NCI-H748 (cell line): ENCODE measurements around the gene ACTL6B.
"Not testable (repeated sequence)": the region's sequence is repeated elsewhere in the genome, so short reads cannot be mapped to it uniquely, and the experiment has no call there.

Experiments
- DNase-seq: peaks from one replicate; lab custom pipeline; 2025; ENCODE audit not compliant: unreplicated experiment; lab: John Stamatoyannopoulos, UW

Gene ACTL6B

GRCh38 chr7:100671353-100672327 is 15.4 kb upstream of the ACTL6B start:
- DNase-seq = no peak

- no peak for DNase-seq
These were observed 13.8 kb upstream of the ACTL6B start for GRCh38 chr7:100670074-100670473.

GRCh38 chr7:100669106-100669505 is 12.9 kb upstream of the ACTL6B start:
- not testable (repeated sequence) for DNase-seq

GRCh38 chr7:100668069-100668449 is 11.8 kb upstream of the ACTL6B start:
- no peak for DNase-seq

GRCh38 chr7:100667331-100668068 is 11.3 kb upstream of the ACTL6B start:
- DNase-seq = no peak

- DNase-seq = no peak
These were observed 9.0 kb upstream of the ACTL6B start for GRCh38 chr7:100665168-100665726.

- not testable (repeated sequence) for DNase-seq
These were observed 6.0 kb upstream of the ACTL6B start for GRCh38 chr7:100662194-100662776.

GRCh38 chr7:100654908-100655831 is 1.1 kb downstream of the ACTL6B start:
- no peak for DNase-seq

- DNase-seq = no peak
These were observed 6.3 kb downstream of the ACTL6B start for GRCh38 chr7:100649826-100650565.

GRCh38 chr7:100642534-100642907 is 13.7 kb downstream of the ACTL6B start:
- no peak for DNase-seq

- DNase-seq = no peak
These were observed 14.3 kb downstream of the ACTL6B start for GRCh38 chr7:100641860-100642533.

GRCh38 chr7:100641463-100641859 is 14.8 kb downstream of the ACTL6B start, which contains the start of gene TFR2:
Gene TFR2 (minus strand): TSS chr7:100641552. CDS start chr7:100641509, 43 bp downstream.
- no peak for DNase-seq

GRCh38 chr7:100640517-100641440 is 15.5 kb downstream of the ACTL6B start:
- no peak for DNase-seq

GRCh38 chr7:100639995-100640516 is 16.2 kb downstream of the ACTL6B start:
- no peak for DNase-seq

GRCh38 chr7:100632951-100633717 is 23.1 kb downstream of the ACTL6B start:
- peak; percentile 76 for DNase-seq

GRCh38 chr7:100630066-100630465 is 26.2 kb downstream of the ACTL6B start:
- DNase-seq = no peak
